Left cardiac atrium (tissue), 4 donors: Measurements from ENCODE around the gene CAPN11. TPM values are rescaled to one million over a fixed set of nuclear protein-coding genes. Genes with fewer than 3 reads are reported as not detected.
A peak's percentile ranks its signal among the peaks of the same experiment; 100 is the strongest.
"Not testable (repeated sequence)": the region's sequence is repeated elsewhere in the genome, so short reads cannot be mapped to it uniquely, and the experiment has no call there.

Experiments
- ATAC-seq, 2 donors: fragments of 200-7000 bp; cut with Tn5 transposase; one replicate each; pipeline ENCODE4 v1.9.1; 2020; ENCODE audit warnings: mild to moderate bottlenecking in 2 of 2, moderate library complexity in 2 of 2
- DNase-seq: peaks from one replicate; pipeline ENCODE4 v3.0.0-alpha.2; 2020
- intact Hi-C, 2 donors: fragments of 100-400 bp; cut with DNase I; formaldehyde crosslinking; loops; one replicate each; pipeline versions ENCODE4 v1.14.1 to v1.15.1; 2022 to 2023
- total RNA-seq, 2 donors: library from RNA; stranded (reverse); fragmentation: NEBNext Ultra II Directional; extraction: Animal tissue kit (Norgen Biotek cat#: 25700); gene quantifications; one replicate each; pipeline ENCODE4 v1.2.1, GENCODE V29; 2021
- donor health status: DM: no; HTN: yes; CAD: no.
- donor health status: DM: no; HTN: yes; CAD: no; lungs with severe emphysema.
- donor health status: DM: yes; HTN: yes; CAD: no.
- donor health status: Dilated cardiomyopathy.

Gene CAPN11
- total RNA-seq, 2 donors from 2014 or later: 0.39 to 0.97 TPM

- intact Hi-C loops: no loop called here
- peak; percentile 61 for DNase-seq
- ATAC-seq: peak; percentile 51 to 62
These were observed 30.4 kb upstream of the CAPN11 start for GRCh38 chr6:44128020-44128917.

- intact Hi-C loops: no loop called here
- no peak for ATAC-seq
- DNase-seq: no peak
These were observed 28.7 kb upstream of the CAPN11 start for GRCh38 chr6:44129841-44130322.

GRCh38 chr6:44131892-44132291 is 26.7 kb upstream of the CAPN11 start:
- DNase-seq: no peak
- intact Hi-C loops: no loop called here
- no peak for ATAC-seq

GRCh38 chr6:44132476-44132875 is 26.1 kb upstream of the CAPN11 start:
- DNase-seq (no peak), ATAC-seq (no peak)
- intact Hi-C loops: no loop called here

GRCh38 chr6:44133003-44133931 is 25.4 kb upstream of the CAPN11 start:
- peak; percentile 90 to 92 for ATAC-seq
- intact Hi-C loops: no loop called here

GRCh38 chr6:44133981-44134711 is 24.5 kb upstream of the CAPN11 start:
- intact Hi-C loops: no loop called here
- no peak for DNase-seq
- no peak for ATAC-seq

More at GRCh38 chr6:44133003-44133931, 25.4 kb upstream of the CAPN11 start:
- peak; percentile 48 for DNase-seq

GRCh38 chr6:44135173-44135758 is 23.4 kb upstream of the CAPN11 start:
- no peak for ATAC-seq
- intact Hi-C loops: no loop called here
- DNase-seq: no peak

GRCh38 chr6:44135875-44136274 is 22.7 kb upstream of the CAPN11 start:
- ATAC-seq (no peak), DNase-seq (no peak)
- intact Hi-C loops: no loop called here

GRCh38 chr6:44138717-44139350 is 19.8 kb upstream of the CAPN11 start:
- ATAC-seq (peak in 1 of 2 donors; percentile 76), DNase-seq (no peak)
- intact Hi-C loops: no loop called here

GRCh38 chr6:44139351-44139743 is 19.3 kb upstream of the CAPN11 start:
- no peak for DNase-seq
- ATAC-seq: no peak
- intact Hi-C loops: no loop called here

- no peak for DNase-seq
- intact Hi-C loops: no loop called here
- no peak for ATAC-seq
These were observed 15.8 kb upstream of the CAPN11 start for GRCh38 chr6:44142835-44143234.

- intact Hi-C loops: no loop called here
- DNase-seq (no peak), ATAC-seq (no peak)
These were observed 14.9 kb upstream of the CAPN11 start for GRCh38 chr6:44143731-44144130.

GRCh38 chr6:44144536-44144935 is 14.1 kb upstream of the CAPN11 start:
- DNase-seq, intact Hi-C loops, ATAC-seq: not testable (repeated sequence)

GRCh38 chr6:44145839-44146238 is 12.8 kb upstream of the CAPN11 start:
- DNase-seq (no peak), ATAC-seq (no peak)
- intact Hi-C loops: no loop called here

- intact Hi-C loops: no loop called here
- DNase-seq: no peak
These were observed 11.9 kb upstream of the CAPN11 start for GRCh38 chr6:44146685-44147084.

GRCh38 chr6:44147256-44147655 is 11.4 kb upstream of the CAPN11 start:
- DNase-seq (no peak), ATAC-seq (no peak)
- intact Hi-C loops: no loop called here

More at GRCh38 chr6:44146685-44147084, 11.9 kb upstream of the CAPN11 start:
- ATAC-seq: no peak

- intact Hi-C loops: loop anchor here in 1 of 2 donors (2.0 kb wide), 1 partner anchor 48 kb away; no protein-coding TSS in a partner anchor
- no peak for ATAC-seq
- DNase-seq: no peak
These were observed 10.3 kb upstream of the CAPN11 start for GRCh38 chr6:44148306-44148705.

- DNase-seq: no peak
- no peak for ATAC-seq
- intact Hi-C loops: loop anchor here in 1 of 2 donors (2.0 to 10.0 kb wide), 2 partner anchors 49 to 185 kb away; no protein-coding TSS in a partner anchor
These were observed 9.1 kb upstream of the CAPN11 start for GRCh38 chr6:44149369-44150012.
